DMS 273 treated with DMSO at 0.1 percent for 48 hours (cell line): ENCODE data around the gene SRPRA.
"Not testable (repeated sequence)": the region's sequence is repeated elsewhere in the genome, so short reads cannot be mapped to it uniquely, and the experiment has no call there.

Source experiments
- DNase-seq: peaks from one replicate; lab custom pipeline; 2025; lab: John Stamatoyannopoulos, UW

Gene SRPRA

DNA sequence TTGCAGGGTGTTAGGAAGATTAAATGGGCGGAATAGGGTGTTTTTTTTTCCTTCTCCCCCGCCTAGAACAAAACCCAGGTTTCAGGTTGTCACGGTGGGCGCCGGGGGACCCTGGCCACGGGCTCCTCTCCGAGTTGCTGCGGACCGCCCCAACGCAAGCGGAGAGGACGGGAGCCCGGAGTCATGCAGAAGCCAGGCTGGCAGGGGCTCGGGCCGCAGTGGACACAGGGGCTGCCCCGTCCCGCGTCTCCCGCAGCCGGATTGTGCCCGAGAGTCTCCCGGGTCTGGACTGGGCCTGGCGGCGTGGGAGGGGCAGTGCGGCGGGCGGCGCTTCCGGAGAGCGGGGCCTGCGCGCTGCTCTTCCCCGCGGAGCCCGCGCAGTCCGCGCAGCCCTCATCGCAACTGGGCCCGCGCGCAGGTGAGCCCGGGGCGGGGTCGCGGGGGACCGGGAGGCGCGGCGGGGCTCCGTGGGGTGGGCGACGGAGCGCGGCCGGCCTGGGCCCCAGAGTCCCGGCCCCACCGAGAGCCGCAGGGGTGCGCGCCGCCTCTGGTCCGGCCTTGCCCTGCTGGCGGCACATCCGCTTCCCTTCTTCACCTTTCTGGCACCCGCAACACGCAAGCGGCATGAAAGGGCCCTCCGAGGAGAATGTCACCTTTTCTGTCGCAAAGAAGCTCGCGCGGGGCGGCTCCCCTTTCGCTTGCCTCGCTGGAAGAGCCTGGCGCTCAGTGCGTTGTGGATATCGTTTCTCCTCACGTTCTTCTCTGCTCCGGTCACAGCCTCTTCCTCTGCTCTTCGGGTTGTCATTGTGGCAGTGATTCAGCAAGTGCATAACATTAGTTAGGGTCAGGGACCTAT lies 14.3 kb upstream of the SRPRA start, which contains the start of gene TIRAP:
TSS of gene TIRAP (plus strand) at position 358 of the 856 bp plus-strand sequence. CDS start 7,802 bp downstream, outside the sequence.
- no peak for DNase-seq

DNA sequence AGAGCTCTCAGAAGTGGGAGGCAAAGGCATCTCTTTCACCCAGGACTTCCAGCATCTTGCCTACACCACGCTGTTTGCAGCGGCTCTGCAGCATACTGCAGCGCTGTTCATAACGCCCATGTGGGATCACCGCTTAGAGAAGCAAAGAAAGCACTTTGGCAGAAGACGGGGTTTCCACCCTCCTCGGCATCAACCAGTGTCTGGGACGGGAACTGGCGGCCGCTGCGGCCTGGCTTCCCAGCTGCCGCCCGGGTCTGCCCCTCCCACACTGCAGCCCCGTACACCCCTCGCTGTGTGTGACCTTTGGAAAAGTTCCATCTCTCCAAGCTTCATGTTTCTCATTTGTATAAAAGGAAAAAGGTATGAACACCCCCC lies 13.7 kb upstream of the SRPRA start:
- no peak for DNase-seq

DNA sequence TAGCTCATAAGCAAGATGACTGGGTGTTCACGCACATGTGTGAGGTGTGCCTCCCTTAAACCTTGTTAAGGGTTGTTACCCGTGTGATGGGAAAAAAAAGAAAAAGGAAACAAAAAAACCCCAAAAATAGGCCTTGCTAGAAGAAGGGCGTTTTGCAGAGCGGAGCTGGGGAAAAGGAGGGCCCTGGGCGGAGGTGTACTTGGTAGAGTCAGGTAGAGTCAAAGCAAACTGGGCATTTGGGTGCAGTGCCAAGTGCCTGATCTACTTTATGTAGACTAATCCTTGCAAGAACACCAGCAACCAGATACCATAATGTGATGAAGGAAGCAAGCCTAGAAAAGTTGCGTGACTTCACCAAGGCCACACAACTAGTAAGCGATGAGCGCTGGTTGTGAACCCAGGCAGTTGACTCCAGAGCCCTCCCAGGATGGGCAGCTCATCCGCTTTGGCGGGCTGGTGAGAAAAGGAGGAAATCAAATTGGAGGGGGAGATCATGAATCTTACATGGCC lies 13.0 kb upstream of the SRPRA start:
- DNase-seq = no peak

DNA sequence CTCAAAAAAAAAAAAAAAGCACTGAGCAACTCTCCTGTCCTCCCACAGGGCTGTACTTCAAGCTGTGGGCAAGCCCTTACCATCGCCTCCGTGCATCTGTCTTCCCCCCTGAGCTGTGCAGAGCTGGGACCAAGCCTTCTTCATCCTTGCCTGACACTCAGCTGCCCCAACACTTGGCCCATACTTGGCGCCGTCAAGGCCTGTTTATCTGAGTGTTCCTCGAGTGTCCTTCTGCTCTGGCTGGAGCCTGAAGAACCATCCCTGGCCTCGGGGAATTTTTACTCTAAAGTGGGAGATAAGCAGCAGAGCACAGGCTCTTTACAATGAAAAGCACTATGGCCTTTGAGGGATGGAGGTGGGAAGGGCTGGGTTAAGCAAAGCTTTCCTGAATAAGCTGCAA lies 12.6 kb upstream of the SRPRA start:
- no peak for DNase-seq

DNA sequence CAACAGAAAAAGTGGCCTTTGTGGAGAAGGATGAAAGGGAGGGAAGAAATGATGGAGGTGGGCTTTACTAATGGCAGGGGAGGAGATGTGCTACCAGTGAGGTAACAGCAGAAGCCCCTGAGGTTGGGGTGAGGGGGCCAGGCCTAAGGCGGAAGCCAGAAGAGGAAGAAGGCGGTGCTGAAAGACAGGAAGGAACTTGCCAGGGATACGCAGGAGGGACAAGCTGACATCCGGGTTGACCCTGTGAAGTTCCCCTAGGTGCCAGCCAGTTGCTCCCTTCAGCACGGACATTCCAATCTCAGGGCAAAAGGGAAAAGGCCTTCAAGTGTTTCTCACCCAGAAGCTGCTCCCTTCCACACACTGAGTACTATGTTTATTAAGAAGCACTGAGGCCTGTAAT lies 11.9 kb upstream of the SRPRA start:
- no peak for DNase-seq

DNA sequence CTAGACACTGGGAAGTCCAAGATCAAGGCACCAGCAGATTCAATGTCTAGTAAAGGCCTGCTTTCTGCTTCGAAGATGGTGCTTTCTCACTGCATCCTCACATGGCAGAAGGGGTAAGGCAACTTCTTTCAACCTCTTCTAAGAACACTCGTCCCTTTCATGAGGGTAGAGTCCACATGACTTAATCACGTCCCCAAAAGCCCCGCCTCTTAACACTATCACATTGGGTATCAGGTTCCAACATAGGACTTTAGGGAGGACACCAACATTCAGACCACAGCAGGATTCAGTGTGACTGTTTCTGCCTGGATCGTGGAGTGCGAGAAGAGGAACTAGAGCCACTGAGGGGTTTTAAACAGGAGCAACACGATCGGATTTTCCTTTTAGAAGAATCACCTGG lies 10.5 kb upstream of the SRPRA start:
- DNase-seq = no peak

DNA sequence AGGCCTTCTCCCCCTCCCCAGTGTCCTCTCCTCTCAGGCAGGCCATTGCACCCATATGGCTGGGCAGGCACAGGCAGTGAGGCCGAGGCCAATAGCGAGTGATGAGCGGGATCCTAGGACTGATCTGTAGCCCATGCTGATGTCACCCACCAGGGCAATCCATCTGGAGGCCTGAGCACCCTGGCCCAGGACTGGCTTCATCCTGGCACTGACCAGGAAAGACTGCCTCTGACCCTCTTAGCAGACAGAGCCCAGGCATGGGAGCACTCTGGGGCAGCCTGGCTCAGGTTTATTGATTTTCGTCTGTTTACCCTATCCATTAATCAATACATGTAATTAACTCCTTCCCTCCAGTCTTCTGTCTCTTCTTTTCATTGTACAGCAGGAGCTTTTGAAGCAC lies 9.1 kb upstream of the SRPRA start:
- DNase-seq = no peak

DNA sequence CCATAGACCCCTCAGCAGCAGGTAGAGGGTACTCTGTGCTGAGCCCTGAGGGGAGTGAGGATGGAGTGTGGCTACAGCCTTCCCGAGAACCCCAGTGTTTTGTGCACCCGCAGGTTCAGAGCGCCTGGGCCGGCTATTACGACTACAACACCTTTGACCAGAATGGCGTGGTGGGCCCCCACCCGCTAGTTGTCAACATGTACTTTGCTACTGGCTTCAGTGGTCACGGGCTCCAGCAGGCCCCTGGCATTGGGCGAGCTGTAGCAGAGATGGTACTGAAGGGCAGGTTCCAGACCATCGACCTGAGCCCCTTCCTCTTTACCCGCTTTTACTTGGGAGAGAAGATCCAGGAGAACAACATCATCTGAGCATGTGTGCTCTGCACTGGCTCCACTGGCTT lies 8.6 kb upstream of the SRPRA start:
- no peak for DNase-seq

DNA sequence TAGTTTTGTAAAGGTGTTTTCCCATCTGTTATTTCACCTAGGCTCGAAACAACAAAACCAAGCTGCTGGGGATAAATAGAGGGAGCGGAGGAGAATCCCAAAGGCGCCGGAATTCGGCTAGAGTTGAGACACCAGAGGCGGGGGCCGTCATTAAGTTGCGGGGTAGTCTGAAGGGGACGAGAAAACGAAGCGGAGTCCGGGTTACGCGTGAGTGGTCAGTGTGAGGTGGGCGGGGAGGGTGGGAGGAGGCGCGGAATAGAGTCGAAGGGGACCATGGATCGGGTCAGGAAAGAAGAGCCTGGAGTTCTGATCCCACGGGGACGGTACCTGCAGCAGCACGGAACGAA lies 361 bp downstream of the SRPRA start:
- no peak for DNase-seq

DNA sequence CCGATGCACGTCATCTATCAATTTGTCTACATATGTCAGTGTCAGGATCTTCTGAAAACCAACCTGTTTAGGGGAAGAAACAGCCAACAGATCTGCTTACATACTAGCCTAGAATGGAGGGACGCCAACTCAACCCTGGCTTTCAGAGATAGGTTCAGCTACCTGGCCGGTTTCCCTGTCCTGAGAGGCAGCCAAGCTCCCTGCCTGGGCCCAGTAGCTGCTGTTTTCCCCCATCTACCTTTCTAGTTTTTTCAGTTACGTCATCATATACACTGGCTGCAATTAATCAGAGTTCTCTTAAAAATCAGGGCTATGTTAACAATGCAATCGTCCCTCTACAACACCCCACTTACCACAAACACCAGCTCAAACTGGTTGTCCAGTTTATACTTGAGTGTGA lies 1.0 kb downstream of the SRPRA start:
- no peak for DNase-seq

DNA sequence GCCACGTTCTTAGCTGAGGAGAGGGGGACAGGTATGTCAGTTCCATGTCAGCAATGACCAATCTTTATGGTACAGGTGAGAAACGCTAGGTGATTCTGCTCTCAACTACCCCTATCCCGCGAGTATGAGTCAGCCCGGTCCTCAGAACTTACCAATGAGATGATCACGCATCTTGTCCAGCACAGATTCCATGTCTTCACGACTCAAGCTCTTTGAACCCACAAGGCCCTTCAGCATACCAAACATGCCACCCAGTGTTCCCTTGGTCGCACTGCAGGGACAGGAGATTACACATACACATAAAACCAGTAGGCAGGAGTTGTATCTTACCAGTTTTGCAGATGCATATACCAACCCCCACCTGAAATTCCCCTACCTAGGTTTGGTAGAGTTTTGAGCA lies 2.9 kb downstream of the SRPRA start:
- no peak for DNase-seq

DNA sequence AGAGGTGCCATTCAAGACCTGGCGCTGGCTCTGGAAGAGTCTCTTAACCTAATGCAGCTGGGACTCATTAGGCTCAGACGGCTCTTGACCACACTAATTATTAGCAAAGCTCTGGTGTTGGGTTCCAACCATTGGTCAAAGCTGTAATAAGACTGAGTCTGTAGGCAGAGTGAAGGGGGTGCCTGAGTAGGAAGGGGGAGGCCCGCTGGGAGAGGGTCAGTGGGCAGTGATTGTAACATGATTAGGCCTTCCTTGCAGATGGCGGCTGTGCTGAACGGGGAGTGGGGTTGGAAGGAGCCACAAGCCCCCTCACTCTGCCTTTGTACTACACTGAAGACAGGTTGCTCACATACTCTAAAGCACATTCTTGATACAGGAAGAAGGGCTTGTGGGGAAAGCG lies 5.2 kb downstream of the SRPRA start:
- DNase-seq = no peak

DNA sequence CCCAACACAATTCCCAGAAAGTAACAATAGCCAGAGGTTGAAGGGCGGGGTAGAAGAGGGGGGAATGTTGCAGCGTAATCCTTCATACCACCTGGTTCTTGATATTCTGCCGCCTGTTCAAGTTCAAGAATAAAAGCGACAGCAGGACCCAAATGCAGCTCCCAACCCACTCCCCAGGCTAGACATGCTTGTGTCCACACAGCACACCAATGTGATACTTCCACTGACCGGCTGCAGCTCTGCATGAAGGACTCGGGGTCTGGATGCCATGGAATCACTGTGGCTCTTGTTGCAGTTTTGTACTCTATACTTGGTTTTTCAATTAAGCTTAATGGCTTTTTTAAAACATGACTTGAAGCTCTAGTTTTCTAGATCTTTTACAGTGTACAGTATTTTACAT lies 6.5 kb downstream of the SRPRA start:
- no peak for DNase-seq

DNA sequence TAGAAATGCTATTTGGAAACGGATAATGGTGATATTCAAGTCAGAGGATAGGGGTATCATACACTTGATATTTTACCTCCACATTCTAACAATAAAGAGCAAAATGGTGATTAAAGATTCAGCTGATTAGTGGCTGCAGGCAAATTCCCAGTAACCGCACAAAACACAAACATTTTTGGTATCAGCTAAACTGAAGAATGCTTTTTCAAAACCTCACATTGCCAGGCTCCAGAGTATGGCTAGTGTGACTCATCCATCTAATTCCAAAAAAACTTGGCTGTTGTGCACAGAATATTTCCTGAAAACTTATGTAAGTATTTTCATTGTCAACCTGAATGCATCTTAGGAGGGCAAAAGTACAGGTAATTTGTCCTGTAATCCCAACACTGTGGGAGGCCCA lies 10.9 kb downstream of the SRPRA start:
- no peak for DNase-seq

DNA sequence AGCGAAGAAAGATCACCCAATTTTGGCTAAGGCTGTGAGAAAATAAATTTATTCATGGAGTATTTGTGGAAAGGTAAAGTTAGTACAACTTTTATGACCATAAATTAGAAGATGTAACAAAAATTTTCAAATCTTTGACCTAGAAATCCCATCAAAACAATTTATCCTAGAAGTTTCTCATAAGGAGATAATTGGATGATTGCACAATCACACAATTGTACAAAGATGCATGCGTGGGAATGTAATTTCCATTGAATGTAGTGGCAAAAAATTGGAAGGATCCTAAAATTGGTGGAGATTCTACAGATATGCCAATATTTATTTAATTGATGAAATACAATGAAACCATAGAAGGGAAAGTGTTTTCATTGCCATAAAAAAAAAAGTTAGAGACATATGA lies 11.6 kb downstream of the SRPRA start:
- no peak for DNase-seq

DNA sequence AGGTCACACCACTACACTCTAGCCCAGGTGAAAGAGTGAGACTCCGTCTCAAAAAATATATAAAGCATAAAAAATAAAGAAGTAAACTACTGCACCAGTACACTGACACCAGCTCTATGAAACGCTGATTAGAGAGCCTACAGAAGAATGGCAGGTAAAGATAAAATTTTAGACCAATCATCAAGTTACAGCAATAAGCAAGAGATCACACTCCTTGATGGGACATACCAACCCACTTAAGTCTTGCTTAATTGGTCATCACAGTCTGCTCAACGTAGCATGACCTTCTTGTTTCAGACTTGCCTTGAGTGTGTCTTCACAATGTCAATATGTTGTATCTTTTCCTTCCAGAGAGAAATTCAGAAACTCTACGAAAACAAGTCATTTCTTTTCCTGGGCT lies 12.5 kb downstream of the SRPRA start:
- DNase-seq = no peak

DNA sequence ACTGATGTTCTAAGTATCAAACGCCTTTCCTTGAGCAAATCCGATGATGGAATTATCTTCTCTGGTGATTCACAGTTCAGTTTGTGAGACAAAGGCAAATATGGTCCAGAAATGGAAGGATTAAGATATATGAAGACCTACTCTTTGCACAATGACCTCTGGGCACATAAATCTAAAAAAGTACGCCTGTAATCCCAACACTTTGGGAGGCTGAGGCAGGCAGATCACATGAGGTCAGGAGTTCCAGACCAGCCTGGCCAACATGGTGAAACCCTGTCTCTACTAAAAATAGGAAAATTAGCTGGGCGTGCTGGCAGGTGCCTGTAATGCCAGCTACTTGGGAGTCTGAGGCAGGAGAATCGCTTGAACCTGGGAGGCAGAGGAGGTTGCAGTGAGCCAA lies 13.2 kb downstream of the SRPRA start:
- not testable (repeated sequence) for DNase-seq

DNA sequence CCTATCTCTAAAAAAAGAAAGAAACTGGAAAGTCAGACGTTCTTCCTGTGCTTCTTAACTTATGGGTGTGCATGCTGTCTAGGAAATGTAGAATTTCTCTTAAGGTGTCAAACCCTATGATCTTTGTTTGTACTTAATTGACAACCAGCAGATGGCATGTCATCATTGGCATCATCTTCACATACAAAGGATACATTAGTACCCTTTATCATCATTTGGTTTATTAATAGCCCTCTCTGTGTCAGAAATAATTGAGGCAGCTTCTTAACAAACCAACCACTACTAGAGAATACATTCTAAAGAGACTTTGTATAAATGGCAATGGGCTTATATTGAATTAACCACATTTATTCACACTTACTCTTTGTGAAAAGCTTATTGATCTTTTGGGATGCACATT lies 13.9 kb downstream of the SRPRA start:
- no peak for DNase-seq

DNA sequence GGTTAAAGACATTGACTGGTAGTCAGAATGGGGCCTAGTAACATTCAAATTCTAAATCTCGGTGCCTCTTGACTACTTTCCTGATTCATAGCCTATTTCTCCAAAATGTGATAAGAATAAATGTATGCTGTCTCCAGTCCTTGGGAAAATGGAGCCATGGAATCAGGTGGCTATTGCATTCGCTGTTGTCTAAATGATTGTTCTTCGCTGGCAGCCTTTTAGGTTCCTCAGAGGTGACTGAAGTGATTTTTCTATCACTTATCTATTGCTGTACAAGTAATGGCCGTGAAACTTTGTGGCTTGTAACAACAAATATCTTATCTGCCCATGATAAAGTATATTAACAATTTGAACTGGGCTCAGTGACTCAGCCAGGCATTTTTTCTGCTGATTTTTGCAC lies 15.4 kb downstream of the SRPRA start:
- DNase-seq = no peak

DNA sequence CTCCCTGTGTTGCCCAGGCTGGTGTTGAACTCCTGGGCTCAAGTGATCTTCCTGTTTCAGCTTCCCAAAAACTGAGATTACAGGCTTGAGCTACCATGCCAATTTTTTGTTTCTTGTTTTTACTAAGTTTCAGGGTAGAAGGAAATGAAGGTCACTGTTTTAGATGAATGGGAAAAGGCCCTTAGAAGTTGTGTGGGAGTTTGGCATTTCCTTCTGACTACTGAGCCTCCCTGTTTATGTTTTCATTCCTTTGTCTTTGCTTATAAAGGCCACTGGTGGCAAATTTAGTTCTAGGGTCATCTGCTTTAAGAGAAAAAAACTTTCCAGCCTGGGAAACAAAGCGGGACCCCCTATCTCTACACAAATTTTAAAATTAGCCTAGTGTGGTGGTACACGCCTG lies 22.1 kb downstream of the SRPRA start:
- DNase-seq = no peak

DNA sequence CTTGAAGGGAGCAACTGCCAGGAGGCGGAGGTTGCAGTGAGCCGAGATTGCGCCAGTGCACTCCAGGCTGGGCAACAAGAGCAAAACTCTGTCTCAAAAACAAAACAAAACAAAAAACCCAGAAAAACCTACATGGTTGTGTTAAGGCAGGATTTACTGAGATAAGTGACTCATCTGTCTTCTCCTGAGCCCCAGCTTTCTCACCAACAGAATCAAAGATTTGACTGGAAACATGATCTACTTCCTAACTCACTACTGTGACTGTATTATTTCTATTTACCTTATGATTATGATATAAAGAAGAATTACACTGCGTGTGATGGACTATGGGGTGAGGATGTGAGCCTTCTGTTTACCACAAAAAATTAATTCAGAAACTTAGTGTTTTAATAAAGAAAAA lies 35.3 kb downstream of the SRPRA start:
- no peak for DNase-seq

DNA sequence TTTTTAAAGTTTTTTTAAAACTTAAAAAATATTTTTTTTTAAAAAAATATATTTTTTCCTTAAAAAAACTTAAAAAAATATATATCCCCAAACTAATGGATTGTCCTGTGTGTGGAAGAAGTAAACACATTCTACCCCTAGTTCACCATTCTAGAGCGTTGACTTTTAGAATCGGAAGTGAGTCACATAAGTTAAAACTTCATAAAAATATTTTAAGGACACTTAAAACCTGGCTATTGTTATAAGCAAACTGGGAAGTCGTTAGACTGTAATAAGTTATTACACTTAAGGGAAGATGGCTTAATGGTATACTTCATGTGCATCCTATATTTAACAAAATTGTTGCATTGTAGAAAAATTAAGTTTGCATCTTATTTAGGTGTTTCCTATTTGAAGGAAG lies 36.0 kb downstream of the SRPRA start:
- no peak for DNase-seq

DNA sequence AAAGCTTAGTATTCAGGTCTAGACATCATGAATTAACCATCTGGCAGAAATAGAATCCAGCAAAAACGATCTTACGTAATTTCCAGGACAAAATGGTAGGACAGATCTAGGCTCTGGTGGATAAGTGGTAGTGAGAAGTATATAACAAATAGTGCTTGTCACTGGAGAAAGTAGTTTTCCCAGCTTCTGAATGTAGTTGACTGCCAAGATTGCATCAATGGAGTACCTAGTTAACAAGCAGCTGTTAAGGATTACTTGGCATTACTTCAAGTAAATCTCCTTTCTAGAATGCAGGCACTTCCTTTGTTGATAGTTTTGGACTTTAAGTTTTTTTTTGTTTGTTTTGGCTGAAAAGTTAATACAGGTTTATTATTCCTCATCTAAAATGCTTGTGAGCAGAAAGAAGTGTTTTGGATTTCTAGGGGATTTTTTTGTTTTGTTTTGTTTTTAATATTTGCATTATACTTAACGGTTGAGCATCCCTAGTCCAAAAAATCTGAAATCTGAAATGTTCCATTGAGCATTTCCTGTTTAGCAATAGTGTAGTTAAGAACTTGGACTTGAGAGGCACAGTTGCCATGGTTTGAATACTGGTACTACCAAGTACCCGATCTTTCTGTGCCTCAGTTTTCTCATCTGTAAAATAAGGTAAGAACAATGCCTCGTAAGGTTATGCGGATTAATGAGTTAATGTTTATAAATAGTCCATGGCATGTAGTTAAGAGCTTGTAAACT lies 36.8 kb downstream of the SRPRA start:
- DNase-seq = peak; percentile 13
